Duodenal mucosa (tissue), 2 donors: ENCODE measurements around the gene FANCD2.
"Not testable (repeated sequence)": the region's sequence is repeated elsewhere in the genome, so short reads cannot be mapped to it uniquely, and the experiment has no call there.

Experiments used
- H3K27ac ChIP-seq: one replicate; pipeline ENCODE4 v1.7.0; 2013; ENCODE audit warnings: low read depth, low read length
- H3K27me3 ChIP-seq, 2 donors: one replicate each; pipeline ENCODE4 v1.7.0; 2013; ENCODE audit warnings: low read length in 2 of 2, control low read depth in 1 of 2; ENCODE audit not compliant: insufficient read depth in 2 of 2, control insufficient read depth in 1 of 2
- H3K36me3 ChIP-seq, 2 donors: one replicate each; pipeline ENCODE4 v1.7.0; 2013; ENCODE audit warnings: low read length in 2 of 2, control low read depth in 1 of 2; ENCODE audit not compliant: insufficient read depth in 2 of 2, control insufficient read depth in 1 of 2
- H3K4me1 ChIP-seq, 2 donors: one replicate each; pipeline ENCODE4 v1.7.0; 2013; ENCODE audit warnings: low read length in 2 of 2, control low read depth in 1 of 2; ENCODE audit not compliant: insufficient read depth in 2 of 2, control insufficient read depth in 1 of 2
- H3K4me3 ChIP-seq, 2 donors: one replicate each; pipeline ENCODE4 v1.7.0; 2013; ENCODE audit warnings: low read length in 2 of 2, low read depth in 1 of 2
- H3K9ac ChIP-seq, 2 donors: one replicate each; pipeline ENCODE4 v1.7.0; 2013; ENCODE audit warnings: low read length in 2 of 2, low read depth in 1 of 2
- H3K9me3 ChIP-seq, 2 donors: one replicate each; pipeline ENCODE4 v1.7.0; 2013; ENCODE audit warnings: low read length in 2 of 2, control low read depth in 1 of 2; ENCODE audit not compliant: control insufficient read depth in 1 of 2

The FANCD2 gene

GRCh38 chr3:10012106-10012505 is 14.1 kb upstream of the FANCD2 start:
- H3K27ac ChIP-seq, result no peak overlapping the region
- no peak overlapping the region for H3K4me3 ChIP-seq
- no peaks in the 10 kb centered on the region for H3K27me3 ChIP-seq
- peaks cover 7 to 23% of the 10 kb centered on the region in 2 donors for H3K4me1 ChIP-seq
- H3K36me3 ChIP-seq, result no peaks in the 10 kb centered on the region
- H3K9me3 ChIP-seq, result no peaks in the 10 kb centered on the region
- H3K9ac ChIP-seq, result no peak overlapping the region

GRCh38 chr3:10015461-10015904 is 10.8 kb upstream of the FANCD2 start:
- no peaks in the 10 kb centered on the region for H3K27me3 ChIP-seq
- peaks cover 5 to 8% of the 10 kb centered on the region in 2 donors for H3K4me1 ChIP-seq
- H3K9me3 ChIP-seq, result no peaks in the 10 kb centered on the region
- peak overlapping the region in 1 of 2 donors; percentile 32 for H3K9ac ChIP-seq
- no peak overlapping the region for H3K4me3 ChIP-seq
- H3K36me3 ChIP-seq, result peaks cover 0 to 17% of the 10 kb centered on the region in 2 donors
- peak overlapping the region; percentile 56 for H3K27ac ChIP-seq

GRCh38 chr3:10017636-10018292 is 8.5 kb upstream of the FANCD2 start:
- peaks cover 6 to 34% of the 10 kb centered on the region in 2 donors for H3K36me3 ChIP-seq
- H3K9ac ChIP-seq, result no peak overlapping the region
- no peak overlapping the region for H3K4me3 ChIP-seq
- no peaks in the 10 kb centered on the region for H3K4me1 ChIP-seq
- H3K27me3 ChIP-seq, result no peaks in the 10 kb centered on the region
- H3K27ac ChIP-seq, result no peak overlapping the region
- H3K9me3 ChIP-seq, result no peaks in the 10 kb centered on the region

GRCh38 chr3:10018806-10019205 is 7.4 kb upstream of the FANCD2 start:
- H3K36me3 ChIP-seq, result peaks cover 10 to 42% of the 10 kb centered on the region in 2 donors
- H3K27me3 ChIP-seq, H3K27ac ChIP-seq, H3K9ac ChIP-seq, H3K4me1 ChIP-seq, H3K4me3 ChIP-seq, H3K9me3 ChIP-seq: not testable (repeated sequence)

- Histone ChIP-seq H3K36me3 (peaks cover 10 to 42% of the 10 kb centered on the region in 2 donors), H3K27me3 (no peaks in the 10 kb centered on the region), H3K4me1 (peaks cover 0 to 12% of the 10 kb centered on the region in 2 donors), H3K9ac (no peak overlapping the region), H3K27ac (no peak overlapping the region), H3K4me3 (no peak overlapping the region), H3K9me3 (no peaks in the 10 kb centered on the region)
Observed at GRCh38 chr3:10019326-10019725, 6.9 kb upstream of the FANCD2 start.

GRCh38 chr3:10021856-10022775 is 4.1 kb upstream of the FANCD2 start:
- Histone ChIP-seq H3K9me3 (no peaks in the 10 kb centered on the region), H3K9ac (no peak overlapping the region), H3K4me1 (peaks cover 16 to 25% of the 10 kb centered on the region in 2 donors), H3K27me3 (no peaks in the 10 kb centered on the region), H3K36me3 (peaks cover 10 to 42% of the 10 kb centered on the region in 2 donors), H3K4me3 (no peak overlapping the region), H3K27ac (no peak overlapping the region)

GRCh38 chr3:10023587-10024310 is 2.5 kb upstream of the FANCD2 start:
- H3K9ac ChIP-seq, result no peak overlapping the region
- peaks cover 19 to 27% of the 10 kb centered on the region in 2 donors for H3K4me1 ChIP-seq
- peak overlapping the region in 1 of 2 donors; percentile 3 for H3K4me3 ChIP-seq
- H3K27ac ChIP-seq, result no peak overlapping the region
- H3K9me3 ChIP-seq, result no peaks in the 10 kb centered on the region
- no peaks in the 10 kb centered on the region for H3K27me3 ChIP-seq
- peaks cover 10 to 35% of the 10 kb centered on the region in 2 donors for H3K36me3 ChIP-seq

- Histone ChIP-seq H3K4me1 (peaks cover 19 to 27% of the 10 kb centered on the region in 2 donors), H3K9me3 (no peaks in the 10 kb centered on the region), H3K36me3 (peaks cover 10 to 25% of the 10 kb centered on the region in 2 donors), H3K4me3 (peak overlapping the region; percentile 93 to 99), H3K27ac (no peak overlapping the region), H3K27me3 (no peaks in the 10 kb centered on the region), H3K9ac (peak overlapping the region; percentile 87 to 98)
Observed at GRCh38 chr3:10025205-10026083, 793 bp upstream of the FANCD2 start.

- peaks cover 0 to 13% of the 10 kb centered on the region in 2 donors for H3K36me3 ChIP-seq
- H3K4me1 ChIP-seq, result no peaks in the 10 kb centered on the region
- H3K27me3 ChIP-seq, result no peaks in the 10 kb centered on the region
- no peak overlapping the region for H3K4me3 ChIP-seq
- no peak overlapping the region for H3K27ac ChIP-seq
- H3K9me3 ChIP-seq, result no peaks in the 10 kb centered on the region
- no peak overlapping the region for H3K9ac ChIP-seq
Observed at GRCh38 chr3:10041034-10041433, 14.8 kb downstream of the FANCD2 start.
